OCI-LY3 (cell line): ENCODE data around the gene IQCN.

Experiments
- CTCF ChIP-seq: fragments of 200-600, 300-600 bp; sonication (generic); IDR thresholded peaks from 2 replicates; pipeline ENCODE4 v1.5.1; 2014; ENCODE audit warnings: antibody characterized with exemption, low read length, low read depth
- EZH2phosphoT487 ChIP-seq: fragments of 200-600 bp; shearing (Covaris generic); IDR thresholded peaks from 2 replicates; pipeline ENCODE4 v1.6.1; 2018; ENCODE audit warnings: antibody characterized with exemption, mixed run types, low read depth

GRCh38 chr19:18300930-18301717 lies 26.9 kb upstream of the IQCN start:
- no peak for TF ChIP-seq CTCF
- TF ChIP-seq EZH2phosphoT487: no peak
